ENCODE results near the gene EEF2KMT. TPM values are rescaled to one million over a fixed set of nuclear protein-coding genes. Genes with fewer than 3 reads are reported as not detected.
"Not testable (repeated sequence)": the region's sequence is repeated elsewhere in the genome, so short reads cannot be mapped to it uniquely, and the experiment has no call there.

Gene EEF2KMT
- polyA plus RNA-seq, 1 donor (not counting 4 experiments of a cell fraction or from before 2014, with no cell fraction given): 7.6 TPM

GRCh38 chr16:5088086-5088790 is 9.4 kb downstream of the EEF2KMT start:
- FAIRE-seq; H3K9me1 ChIP-seq (ENCODE audit: control insufficient read depth, extremely low read depth, insufficient read depth, low read length); dilution Hi-C loops (cut with MboI; ENCODE audit: extremely low pct_ligation_motif_present, low sequenced_read_pairs); H4K20me1 ChIP-seq (ENCODE audit: control insufficient read depth, extremely low read depth, insufficient read depth, low read length); H3K4me3 ChIP-seq (ENCODE audit: control insufficient read depth in 2 of 3, extremely low read depth in 1 of 3, insufficient read depth in 2 of 3, low read depth in 1 of 3, low read length in 3 of 3); DNase-seq (ENCODE audit: low read depth, low spot score); H3K4me2 ChIP-seq (ENCODE audit: control insufficient read depth, extremely low read depth, insufficient read depth, low read depth, low read length); H3K9ac ChIP-seq (ENCODE audit: control insufficient read depth, extremely low read depth, insufficient read depth, low read length); H3K79me2 ChIP-seq (ENCODE audit: control insufficient read depth, insufficient read depth, low read length); H2AFZ ChIP-seq (ENCODE audit: control insufficient read depth, low read length); H3K9me3 ChIP-seq (ENCODE audit: control insufficient read depth, low read depth, low read length); H3K36me3 ChIP-seq (ENCODE audit: control insufficient read depth in 2 of 2, extremely low read depth in 1 of 2, insufficient read depth in 2 of 2, low read length in 2 of 2); H3K27ac ChIP-seq (ENCODE audit: control insufficient read depth, insufficient read depth, low read length); H3K4me1 ChIP-seq (ENCODE audit: control insufficient read depth, extremely low read depth, insufficient read depth, low read length); H3K27me3 ChIP-seq (ENCODE audit: control insufficient read depth, extremely low read depth, insufficient read depth, low read length): not testable (repeated sequence)

- H3K4me1 ChIP-seq (ENCODE audit: control insufficient read depth, extremely low read depth, insufficient read depth, low read length): not testable (repeated sequence)
- H3K36me3 ChIP-seq (ENCODE audit: control insufficient read depth in 2 of 2, extremely low read depth in 1 of 2, insufficient read depth in 2 of 2, low read length in 2 of 2): peaks cover 4 to 13% of the 10 kb centered on the region in 2 experiments
Observed at GRCh38 chr16:5085716-5086115, 11.9 kb downstream of the EEF2KMT start.

GRCh38 chr16:5084802-5085201 is 12.8 kb downstream of the EEF2KMT start:
- H3K27me3 ChIP-seq (ENCODE audit: control insufficient read depth, extremely low read depth, insufficient read depth, low read length); DNase-seq (ENCODE audit: low read depth, low spot score); H2AFZ ChIP-seq (ENCODE audit: control insufficient read depth, low read length); H3K27ac ChIP-seq (ENCODE audit: control insufficient read depth, insufficient read depth, low read length); H3K36me3 ChIP-seq (ENCODE audit: control insufficient read depth in 2 of 2, extremely low read depth in 1 of 2, insufficient read depth in 2 of 2, low read length in 2 of 2); H3K4me3 ChIP-seq (ENCODE audit: control insufficient read depth in 2 of 3, extremely low read depth in 1 of 3, insufficient read depth in 2 of 3, low read depth in 1 of 3, low read length in 3 of 3); FAIRE-seq; H3K9ac ChIP-seq (ENCODE audit: control insufficient read depth, extremely low read depth, insufficient read depth, low read length); H3K4me1 ChIP-seq (ENCODE audit: control insufficient read depth, extremely low read depth, insufficient read depth, low read length); H4K20me1 ChIP-seq (ENCODE audit: control insufficient read depth, extremely low read depth, insufficient read depth, low read length); H3K79me2 ChIP-seq (ENCODE audit: control insufficient read depth, insufficient read depth, low read length); H3K9me3 ChIP-seq (ENCODE audit: control insufficient read depth, low read depth, low read length); H3K4me2 ChIP-seq (ENCODE audit: control insufficient read depth, extremely low read depth, insufficient read depth, low read depth, low read length); H3K9me1 ChIP-seq (ENCODE audit: control insufficient read depth, extremely low read depth, insufficient read depth, low read length); dilution Hi-C loops (cut with MboI; ENCODE audit: extremely low pct_ligation_motif_present, low sequenced_read_pairs): not testable (repeated sequence)
- peak; percentile 30 to 64 (median 63) for TF ChIP-seq CTCF (optimal IDR thresholded peaks at IDR 0.05 in 1 of 3, IDR thresholded peaks at IDR 0.05 in 1 of 3, conservative IDR thresholded peaks at IDR 0.05 in 1 of 3; ENCODE audit: extremely low read depth in 1 of 3, insufficient read depth in 2 of 3, low read length in 3 of 3)

More at GRCh38 chr16:5085716-5086115, 11.9 kb downstream of the EEF2KMT start:
- H3K9ac ChIP-seq (ENCODE audit: control insufficient read depth, extremely low read depth, insufficient read depth, low read length); H3K27me3 ChIP-seq (ENCODE audit: control insufficient read depth, extremely low read depth, insufficient read depth, low read length); H3K4me2 ChIP-seq (ENCODE audit: control insufficient read depth, extremely low read depth, insufficient read depth, low read depth, low read length); H3K4me3 ChIP-seq (ENCODE audit: control insufficient read depth in 2 of 3, extremely low read depth in 1 of 3, insufficient read depth in 2 of 3, low read depth in 1 of 3, low read length in 3 of 3); H3K9me3 ChIP-seq (ENCODE audit: control insufficient read depth, low read depth, low read length); H3K27ac ChIP-seq (ENCODE audit: control insufficient read depth, insufficient read depth, low read length); H3K79me2 ChIP-seq (ENCODE audit: control insufficient read depth, insufficient read depth, low read length); dilution Hi-C loops (cut with MboI; ENCODE audit: extremely low pct_ligation_motif_present, low sequenced_read_pairs); H4K20me1 ChIP-seq (ENCODE audit: control insufficient read depth, extremely low read depth, insufficient read depth, low read length); DNase-seq (ENCODE audit: low read depth, low spot score); H2AFZ ChIP-seq (ENCODE audit: control insufficient read depth, low read length); H3K9me1 ChIP-seq (ENCODE audit: control insufficient read depth, extremely low read depth, insufficient read depth, low read length); FAIRE-seq: not testable (repeated sequence)

GRCh38 chr16:5084099-5084731 is 13.4 kb downstream of the EEF2KMT start:
- H4K20me1 ChIP-seq (ENCODE audit: control insufficient read depth, extremely low read depth, insufficient read depth, low read length); H3K27ac ChIP-seq (ENCODE audit: control insufficient read depth, insufficient read depth, low read length); H3K36me3 ChIP-seq (ENCODE audit: control insufficient read depth in 2 of 2, extremely low read depth in 1 of 2, insufficient read depth in 2 of 2, low read length in 2 of 2); H3K4me2 ChIP-seq (ENCODE audit: control insufficient read depth, extremely low read depth, insufficient read depth, low read depth, low read length); H3K9me1 ChIP-seq (ENCODE audit: control insufficient read depth, extremely low read depth, insufficient read depth, low read length); dilution Hi-C loops (cut with MboI; ENCODE audit: extremely low pct_ligation_motif_present, low sequenced_read_pairs); H2AFZ ChIP-seq (ENCODE audit: control insufficient read depth, low read length); DNase-seq (ENCODE audit: low read depth, low spot score); H3K4me1 ChIP-seq (ENCODE audit: control insufficient read depth, extremely low read depth, insufficient read depth, low read length); FAIRE-seq; H3K27me3 ChIP-seq (ENCODE audit: control insufficient read depth, extremely low read depth, insufficient read depth, low read length); H3K79me2 ChIP-seq (ENCODE audit: control insufficient read depth, insufficient read depth, low read length); H3K9me3 ChIP-seq (ENCODE audit: control insufficient read depth, low read depth, low read length); H3K9ac ChIP-seq (ENCODE audit: control insufficient read depth, extremely low read depth, insufficient read depth, low read length); H3K4me3 ChIP-seq (ENCODE audit: control insufficient read depth in 2 of 3, extremely low read depth in 1 of 3, insufficient read depth in 2 of 3, low read depth in 1 of 3, low read length in 3 of 3): not testable (repeated sequence)
